ENCODE data around the gene DSTN. TPM values are rescaled to one million over a fixed set of nuclear protein-coding genes. Genes with fewer than 3 reads are reported as not detected.

DSTN gene
- total RNA-seq = 149 and 200 TPM in 2 replicates

- TF ChIP-seq CTCF (IDR thresholded peaks at IDR 0.05; ENCODE audit: insufficient read depth, low read length, severe bottlenecking) = no peak
- FAIRE-seq (no peak), DNase-seq (ENCODE audit: low read depth) (peak; percentile 84)
- peaks cover 4% of the 10 kb centered on the region for H3K36me3 ChIP-seq (ENCODE audit: control insufficient read depth, insufficient read depth, low read length)
- peak within 1 kb of the TSS; percentile 99 for H3K4me3 ChIP-seq (ENCODE audit: low read depth, low read length)
- H3K27me3 ChIP-seq (ENCODE audit: control insufficient read depth, insufficient read depth, low read length) = no peaks in the 10 kb centered on the region
Measured at GRCh38 chr20:17569616-17570346, at the start of gene DSTN. Gene DSTN (plus strand): TSS chr20:17570075. CDS start chr20:17570209, 134 bp downstream.

DNA sequence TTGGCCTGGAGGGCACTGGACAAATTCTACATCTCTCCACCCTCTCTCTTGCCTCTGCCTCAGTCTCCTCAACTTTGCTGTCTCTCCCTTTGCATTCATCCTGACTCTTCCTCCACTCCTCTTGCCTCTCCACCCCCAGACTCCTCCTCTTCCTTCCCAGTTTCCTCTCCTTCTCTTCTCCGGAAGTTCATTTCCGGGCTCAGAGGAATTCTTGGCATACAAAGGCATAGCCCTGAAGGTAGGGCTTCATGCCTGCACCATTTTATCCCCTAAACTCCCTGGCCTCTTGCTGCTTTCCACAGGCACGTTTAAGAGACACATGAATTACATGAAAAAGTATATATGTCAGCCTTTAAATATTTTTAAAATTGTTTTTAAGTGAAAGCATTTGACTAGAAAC, 49.3 kb upstream of the DSTN start:
- DNase-seq (ENCODE audit: low read depth) (no peak), FAIRE-seq (no peak)
- no peak for TF ChIP-seq CTCF (IDR thresholded peaks at IDR 0.05; ENCODE audit: insufficient read depth, low read length, severe bottlenecking)
- no peaks in the 10 kb centered on the region for H3K27me3 ChIP-seq (ENCODE audit: control insufficient read depth, insufficient read depth, low read length)
- H3K36me3 ChIP-seq (ENCODE audit: control insufficient read depth, insufficient read depth, low read length) = no peaks in the 10 kb centered on the region
- no peak overlapping the region for H3K4me3 ChIP-seq (ENCODE audit: low read depth, low read length)

GRCh38 chr20:17522528-17522927, 47.3 kb upstream of the DSTN start:
- H3K4me3 ChIP-seq (ENCODE audit: low read depth, low read length) = no peak overlapping the region
- DNase-seq (ENCODE audit: low read depth) = no peak
- FAIRE-seq = no peak
- H3K27me3 ChIP-seq (ENCODE audit: control insufficient read depth, insufficient read depth, low read length) = no peaks in the 10 kb centered on the region
- TF ChIP-seq CTCF (IDR thresholded peaks at IDR 0.05; ENCODE audit: insufficient read depth, low read length, severe bottlenecking) = no peak
- no peaks in the 10 kb centered on the region for H3K36me3 ChIP-seq (ENCODE audit: control insufficient read depth, insufficient read depth, low read length)

DNA sequence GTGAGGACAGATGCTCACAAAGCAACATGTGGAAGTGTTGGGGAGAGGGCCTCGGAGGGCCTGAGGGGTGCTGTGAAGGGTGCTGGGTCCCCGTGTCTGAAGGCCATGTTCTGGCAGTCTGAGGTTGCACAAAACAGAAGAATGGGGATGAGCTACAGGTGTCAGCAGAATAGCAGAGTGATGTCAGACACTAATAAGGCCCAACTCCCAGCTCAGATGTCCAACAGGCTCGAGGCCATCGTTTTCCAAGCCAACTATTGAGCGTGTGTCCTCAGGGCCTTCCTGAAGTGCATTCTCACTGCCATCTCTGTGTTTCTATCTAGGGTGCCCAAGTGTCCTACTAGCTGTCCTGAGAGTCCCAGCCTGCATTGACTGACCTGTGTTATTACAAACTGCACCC, 46.5 kb upstream of the DSTN start:
- DNase-seq (ENCODE audit: low read depth) (no peak), FAIRE-seq (peak; percentile 18)
- no peaks in the 10 kb centered on the region for H3K27me3 ChIP-seq (ENCODE audit: control insufficient read depth, insufficient read depth, low read length)
- H3K4me3 ChIP-seq (ENCODE audit: low read depth, low read length) = no peak overlapping the region
- no peaks in the 10 kb centered on the region for H3K36me3 ChIP-seq (ENCODE audit: control insufficient read depth, insufficient read depth, low read length)
- TF ChIP-seq CTCF (IDR thresholded peaks at IDR 0.05; ENCODE audit: insufficient read depth, low read length, severe bottlenecking) = no peak

DNA sequence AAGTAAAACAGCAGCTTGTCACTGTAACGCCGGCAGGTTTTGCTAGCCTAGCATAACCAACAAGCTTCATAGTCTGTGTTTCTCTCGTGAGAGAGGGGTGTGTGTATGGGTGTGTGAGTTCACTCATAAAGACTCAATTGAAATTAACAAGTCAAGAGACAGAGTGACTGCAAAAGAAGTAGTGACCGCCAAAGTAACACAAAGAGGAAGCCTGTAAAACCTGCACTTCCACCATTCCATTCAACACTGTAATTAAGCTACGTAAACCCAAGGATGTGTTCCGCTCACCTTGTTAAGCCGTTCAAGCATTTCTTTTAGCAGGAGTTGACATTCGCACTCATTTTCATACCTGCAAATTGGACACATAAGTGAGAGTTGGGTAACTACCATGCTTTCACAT, 45.3 kb upstream of the DSTN start:
- no peak for FAIRE-seq
- no peak overlapping the region for H3K4me3 ChIP-seq (ENCODE audit: low read depth, low read length)
- no peaks in the 10 kb centered on the region for H3K36me3 ChIP-seq (ENCODE audit: control insufficient read depth, insufficient read depth, low read length)
- DNase-seq (ENCODE audit: low read depth) = peak; percentile 35
- H3K27me3 ChIP-seq (ENCODE audit: control insufficient read depth, insufficient read depth, low read length) = no peaks in the 10 kb centered on the region
- no peak for TF ChIP-seq CTCF (IDR thresholded peaks at IDR 0.05; ENCODE audit: insufficient read depth, low read length, severe bottlenecking)

- H3K4me3 ChIP-seq (ENCODE audit: low read depth, low read length) = no peak overlapping the region
- H3K36me3 ChIP-seq (ENCODE audit: control insufficient read depth, insufficient read depth, low read length) = no peaks in the 10 kb centered on the region
- no peaks in the 10 kb centered on the region for H3K27me3 ChIP-seq (ENCODE audit: control insufficient read depth, insufficient read depth, low read length)
- FAIRE-seq = no peak
- no peak for DNase-seq (ENCODE audit: low read depth)
- TF ChIP-seq CTCF (IDR thresholded peaks at IDR 0.05; ENCODE audit: insufficient read depth, low read length, severe bottlenecking) = no peak
Measured at GRCh38 chr20:17525132-17525531, 44.7 kb upstream of the DSTN start.
